UCSD-AML1 (cell line): ENCODE data around the gene PCDH15.
"Not testable (repeated sequence)": the region's sequence is repeated elsewhere in the genome, so short reads cannot be mapped to it uniquely, and the experiment has no call there.

Experiments
- DNase-seq: peaks from one replicate; lab custom pipeline; 2025; ENCODE audit not compliant: unreplicated experiment; lab: John Stamatoyannopoulos, UW

Gene PCDH15

DNA sequence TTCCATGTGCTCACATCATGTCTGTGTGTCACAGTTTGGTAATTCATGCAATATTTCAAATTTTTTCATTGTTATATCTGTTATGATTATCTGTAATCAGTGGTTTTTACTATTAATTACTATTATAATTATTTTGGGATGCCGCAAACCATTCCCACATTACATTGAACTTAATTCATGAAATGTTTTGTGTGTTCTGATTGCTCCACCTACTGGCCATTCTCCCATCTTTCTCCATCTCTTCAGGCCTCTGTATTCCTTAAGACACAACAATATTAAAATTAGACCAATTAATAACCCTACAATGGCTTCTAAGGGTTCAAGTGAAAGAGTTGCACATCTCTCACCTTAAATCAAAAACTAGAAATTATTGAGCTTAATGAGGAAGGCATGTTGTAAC, 398.5 kb downstream of the PCDH15 start:
- DNase-seq = no peak

DNA sequence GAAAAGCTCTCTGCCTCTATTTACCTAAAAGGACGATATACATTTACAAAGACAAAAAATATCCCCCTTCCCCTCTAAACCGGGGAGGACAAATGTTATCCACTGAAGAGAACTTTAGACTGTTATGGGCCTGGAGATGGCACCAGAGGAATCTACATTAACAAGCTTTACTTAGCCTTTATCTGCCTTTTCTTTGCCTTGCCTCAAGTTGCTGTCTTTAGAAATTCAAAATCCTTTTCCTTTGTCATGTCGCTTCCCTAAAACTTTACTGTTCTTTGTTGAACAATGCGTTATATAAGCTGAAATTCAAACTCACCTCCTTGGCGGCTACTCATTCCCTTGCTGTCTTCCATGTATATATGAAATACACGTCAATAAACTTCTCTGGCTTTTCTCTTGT, 405.0 kb downstream of the PCDH15 start:
- no peak for DNase-seq

DNA sequence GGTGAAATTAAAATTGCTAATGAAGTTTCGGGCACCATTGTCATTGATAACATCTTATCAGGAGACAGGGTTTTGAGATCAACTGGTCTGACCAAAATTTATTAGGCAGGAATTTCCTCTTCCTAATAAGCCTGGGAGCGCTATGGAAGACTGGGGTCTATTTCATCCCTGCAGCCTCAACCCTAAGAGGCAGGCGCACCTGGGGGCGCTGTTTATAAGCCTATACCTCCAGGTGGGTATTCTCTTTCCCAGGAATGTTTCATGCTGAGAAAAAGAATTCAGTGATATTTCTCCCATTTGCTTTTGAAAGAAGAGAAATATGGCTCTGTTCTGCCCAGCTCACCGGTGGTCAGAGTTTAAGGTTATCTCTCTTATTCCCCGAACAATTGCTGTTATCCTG, 406.4 kb downstream of the PCDH15 start:
- not testable (repeated sequence) for DNase-seq

DNA sequence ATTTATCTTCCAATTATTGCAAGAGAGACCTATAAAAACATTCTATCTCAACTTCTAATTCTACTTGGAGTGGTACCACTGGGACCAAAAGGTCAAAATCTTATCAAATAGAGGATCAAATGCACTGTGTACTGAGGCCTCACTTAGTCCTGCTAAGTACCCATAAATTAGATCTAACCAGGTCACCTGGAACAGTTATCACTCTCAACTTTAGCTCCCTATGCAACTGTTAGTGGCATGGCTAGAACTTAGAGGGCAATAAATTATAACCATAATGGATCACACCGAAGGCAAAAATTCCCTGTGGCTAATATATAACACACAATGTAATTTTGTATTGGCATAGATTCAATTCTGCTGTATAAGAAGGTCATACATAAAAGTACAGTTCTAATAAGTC, 428.9 kb downstream of the PCDH15 start:
- no peak for DNase-seq

DNA sequence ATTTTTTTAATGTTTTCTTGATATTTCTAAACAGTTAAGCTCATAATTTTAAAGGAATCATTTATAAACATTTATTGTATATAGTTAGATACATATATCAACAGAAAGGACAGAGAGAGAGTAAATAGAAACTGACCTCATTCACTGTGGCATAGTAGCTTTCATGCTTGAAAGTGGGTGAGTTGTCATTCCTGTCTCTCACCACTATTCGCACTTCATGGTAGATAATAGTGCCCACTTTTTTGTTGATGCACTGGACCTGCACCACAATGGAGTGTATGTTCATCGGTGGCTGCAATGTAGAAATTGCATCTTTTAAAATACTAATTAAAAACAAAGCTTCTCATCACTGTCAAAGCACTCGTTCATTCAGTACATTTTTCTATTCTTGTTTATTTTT, 432.0 kb downstream of the PCDH15 start:
- no peak for DNase-seq

DNA sequence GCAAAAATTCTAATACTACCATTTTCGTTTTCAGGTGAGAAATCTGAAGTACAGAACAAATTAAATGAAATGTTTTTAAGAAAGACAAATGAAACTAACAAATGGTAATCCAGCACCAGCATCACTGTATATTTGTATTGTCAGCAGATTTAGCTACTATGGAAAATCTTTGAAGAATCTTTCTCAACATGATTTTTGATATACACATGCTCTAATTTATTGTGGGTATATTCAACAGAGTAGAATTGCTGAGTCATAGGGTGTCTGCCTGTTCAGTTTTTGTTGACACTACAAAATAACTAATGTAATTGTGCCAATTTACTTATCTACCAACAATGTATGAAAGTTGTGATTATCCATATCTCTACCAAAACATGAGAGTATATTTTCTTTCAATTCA, 437.6 kb downstream of the PCDH15 start:
- no peak for DNase-seq

DNA sequence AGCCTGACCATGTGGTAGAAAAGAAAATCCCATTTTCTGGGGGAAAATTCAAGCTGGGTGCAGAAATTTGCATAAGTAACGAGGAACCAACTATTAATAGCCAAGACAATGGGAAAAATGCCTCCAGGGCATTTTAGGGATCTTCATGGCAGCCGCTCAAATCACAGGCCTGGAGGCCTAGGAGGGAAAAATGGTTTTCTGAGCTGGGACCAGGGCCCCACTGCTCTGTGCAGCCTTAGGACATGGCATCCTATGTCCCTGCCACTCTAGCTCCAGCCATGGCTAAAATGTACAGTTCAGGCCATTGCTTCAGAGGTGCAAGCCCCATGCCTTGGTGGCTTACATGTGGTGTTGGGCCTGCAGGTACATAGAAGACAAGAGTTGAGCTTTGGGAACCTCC, 459.0 kb downstream of the PCDH15 start:
- DNase-seq = no peak

DNA sequence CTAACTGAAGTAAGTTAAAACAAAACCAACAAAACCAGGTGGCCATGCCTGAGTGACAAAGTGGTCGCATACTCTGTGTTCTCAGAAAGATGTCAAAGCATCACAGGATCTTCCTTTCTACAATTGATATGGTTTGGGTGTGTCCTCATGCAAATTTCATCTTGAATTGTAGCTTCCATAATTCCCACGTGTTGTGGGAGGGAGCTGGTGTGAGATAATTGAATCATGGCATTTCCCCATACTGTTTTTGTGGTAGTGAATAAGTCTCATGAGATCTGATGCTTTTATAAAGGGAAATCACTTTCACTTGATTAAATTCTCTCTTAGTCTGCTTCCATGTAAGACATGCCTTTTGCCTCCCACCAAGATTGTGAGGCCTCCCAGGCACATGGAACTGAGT, 465.7 kb downstream of the PCDH15 start:
- DNase-seq = no peak

DNA sequence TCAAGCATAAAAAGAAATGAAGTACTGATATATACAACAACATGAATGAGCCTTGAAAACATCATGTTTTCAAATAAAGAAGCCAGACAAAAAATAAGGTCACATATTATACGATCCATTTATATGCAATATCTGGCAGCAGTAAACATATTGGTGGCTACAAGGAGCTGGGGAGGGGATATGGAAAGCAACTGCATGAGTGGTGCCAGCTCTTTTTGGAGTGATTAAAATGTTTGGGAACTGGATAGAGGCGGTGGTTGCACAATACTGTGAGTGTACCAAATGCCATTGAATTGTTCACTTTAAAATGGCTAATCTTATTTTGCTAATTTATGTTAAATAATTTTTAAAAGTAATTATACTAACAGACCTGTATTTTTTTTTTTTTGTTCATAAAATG, 481.7 kb downstream of the PCDH15 start:
- no peak for DNase-seq

DNA sequence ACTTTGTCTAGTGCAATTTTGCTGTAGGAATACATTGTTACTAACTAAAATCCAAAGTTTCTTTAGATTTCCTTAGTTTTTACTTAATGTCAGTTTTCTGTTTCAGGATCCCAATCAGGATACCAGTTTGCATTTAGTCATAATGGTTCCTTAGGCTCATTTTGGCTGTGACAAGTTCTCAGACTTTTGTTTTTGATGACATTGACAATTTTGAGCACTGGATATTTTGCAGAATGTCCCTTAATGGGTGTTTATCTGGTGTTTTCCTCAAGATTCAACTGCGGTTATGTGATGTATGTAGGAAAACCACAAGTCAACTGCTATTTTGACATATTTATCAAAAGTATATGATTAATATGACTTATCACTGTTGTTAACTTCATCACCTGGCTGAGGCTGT, 482.6 kb downstream of the PCDH15 start:
- no peak for DNase-seq

DNA sequence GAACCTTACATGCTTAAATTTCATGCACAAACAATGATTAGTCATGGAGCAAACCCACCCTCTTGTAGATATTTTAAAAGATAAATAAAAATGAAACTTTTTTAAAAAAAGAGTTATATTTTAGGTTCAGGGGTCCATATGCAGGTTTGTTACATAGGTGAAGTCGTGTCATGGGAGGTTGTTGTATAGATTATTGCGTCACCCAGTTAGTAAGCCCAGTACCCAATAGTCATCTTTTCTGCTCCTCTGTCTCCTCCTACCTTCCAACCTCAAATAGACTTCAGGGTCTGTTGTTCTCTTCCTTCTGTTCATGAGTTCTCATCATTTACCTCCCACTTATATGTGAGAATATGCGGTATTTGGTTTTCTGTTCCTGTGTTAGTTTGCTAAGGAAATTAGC, 486.6 kb downstream of the PCDH15 start:
- no peak for DNase-seq

DNA sequence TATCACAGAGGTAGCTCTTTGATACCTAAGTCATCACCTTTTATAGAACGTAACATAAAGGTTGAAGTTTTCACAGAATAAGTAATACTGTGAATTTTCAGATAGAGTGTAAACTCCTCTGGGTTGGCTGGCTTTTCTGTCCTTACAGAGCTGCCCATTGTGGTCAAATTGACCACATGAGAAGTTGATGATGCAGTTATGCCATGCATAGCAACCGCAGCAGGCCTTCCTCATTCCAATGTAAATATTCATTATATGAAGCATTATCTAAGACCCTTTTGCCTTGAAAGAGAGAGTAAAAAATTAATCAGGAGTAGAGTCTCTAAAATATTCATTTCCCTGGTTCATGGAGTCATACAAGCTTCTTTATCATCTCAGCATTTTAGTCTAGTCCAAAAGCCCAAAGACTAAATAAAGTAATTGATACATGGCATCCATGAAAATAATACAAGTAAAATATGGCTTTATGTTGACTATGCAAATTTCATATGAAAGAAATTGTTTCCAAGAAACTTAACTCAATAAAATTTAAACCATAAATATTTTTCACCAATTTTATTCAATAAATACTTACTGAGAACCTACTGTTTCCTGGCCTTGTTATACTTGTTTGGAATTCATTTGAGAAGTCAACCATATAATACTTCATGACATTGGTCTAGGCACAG, 516.4 kb downstream of the PCDH15 start:
- no peak for DNase-seq

DNA sequence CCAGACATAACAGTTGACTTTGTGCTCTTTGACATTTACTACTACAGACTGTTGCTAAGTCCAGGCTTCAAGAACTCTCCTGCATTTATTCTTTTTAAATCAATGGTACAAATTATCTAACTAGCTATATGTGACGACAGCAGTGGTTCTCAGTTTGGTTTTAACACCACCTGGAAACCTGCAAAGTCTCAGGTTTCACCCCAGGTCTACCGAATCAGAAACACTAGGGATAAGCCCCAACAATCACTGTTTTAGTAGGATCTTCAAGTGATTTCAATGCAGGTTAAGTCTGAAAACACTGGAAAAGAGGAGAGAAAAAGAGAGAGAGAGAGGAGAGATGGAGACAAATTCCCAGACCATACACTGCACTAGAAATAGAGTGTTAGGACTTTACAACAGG, 519.0 kb downstream of the PCDH15 start:
- DNase-seq = no peak

DNA sequence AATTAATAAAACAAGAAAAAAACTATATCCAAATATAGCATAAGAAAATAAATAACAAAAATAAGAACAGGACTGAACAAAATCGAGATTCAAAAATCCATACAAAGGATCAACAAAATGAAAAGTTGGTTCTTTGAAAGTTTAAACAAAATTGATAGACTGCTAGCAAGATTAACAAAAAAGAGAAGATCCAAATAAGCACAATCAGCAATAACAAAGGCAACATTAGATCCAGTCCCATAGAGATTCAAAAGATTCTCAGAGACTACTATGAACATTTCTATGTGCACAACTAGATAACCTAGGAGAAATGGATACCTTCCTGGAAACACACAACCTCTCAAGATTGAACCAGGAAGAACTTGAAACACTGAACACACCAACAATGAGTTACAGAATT, 534.6 kb downstream of the PCDH15 start:
- no peak for DNase-seq

DNA sequence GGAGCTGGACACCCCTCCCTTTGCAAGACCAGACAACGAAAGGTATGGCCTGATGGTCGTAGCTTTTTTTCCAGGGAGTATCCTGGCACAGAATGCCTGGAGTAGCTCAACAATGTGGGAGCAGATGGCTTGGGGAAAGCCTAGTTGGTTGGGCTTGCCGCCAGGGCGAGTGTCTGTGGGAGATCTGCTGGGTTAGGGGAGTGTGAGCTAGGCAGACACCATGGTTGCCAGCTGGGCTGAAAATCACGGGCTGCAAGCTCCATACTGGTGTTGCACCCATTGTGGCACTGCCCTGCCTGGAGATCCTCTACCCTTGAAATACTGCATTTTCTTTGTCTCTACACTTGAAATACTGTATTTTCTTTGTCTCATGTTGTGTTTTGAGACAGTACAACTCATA, 538.3 kb downstream of the PCDH15 start:
- no peak for DNase-seq

DNA sequence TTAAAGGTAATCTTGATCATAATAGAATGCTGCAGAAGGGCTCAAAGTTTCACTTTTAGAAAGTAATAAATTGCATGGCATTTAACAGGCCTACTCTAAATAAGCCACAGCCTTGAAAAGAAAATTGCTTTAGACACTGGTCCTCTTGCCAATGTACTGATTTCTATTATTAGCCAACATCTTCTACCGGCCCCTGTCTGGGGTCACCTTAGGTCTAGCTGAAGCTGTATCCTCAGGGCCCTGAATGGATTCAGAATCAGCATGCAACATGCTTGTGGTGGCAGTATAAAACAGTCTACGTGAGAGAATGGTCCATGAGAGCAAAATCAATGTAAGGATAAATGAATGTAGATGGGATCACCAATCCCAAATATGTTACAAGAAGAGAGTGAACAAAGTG, 541.9 kb downstream of the PCDH15 start:
- DNase-seq = no peak

DNA sequence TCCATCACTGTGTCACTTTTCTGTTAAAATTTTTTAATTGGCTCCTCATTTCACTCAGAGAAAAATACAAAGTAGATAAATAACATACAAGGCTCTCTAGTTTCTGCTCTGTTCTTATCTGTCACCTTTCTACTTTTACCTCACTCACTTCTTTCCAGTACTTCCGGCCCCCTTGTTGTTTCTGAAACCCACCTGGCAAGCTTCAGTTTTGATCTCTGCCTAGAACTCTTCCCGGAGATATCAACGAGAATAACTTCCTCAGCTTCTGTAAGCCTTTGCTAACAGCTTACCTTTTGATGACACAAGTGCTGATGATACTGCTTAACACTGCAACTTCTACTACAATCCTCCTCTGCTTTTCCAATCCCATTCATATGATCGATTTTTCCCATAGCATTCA, 566.2 kb downstream of the PCDH15 start:
- DNase-seq = no peak

DNA sequence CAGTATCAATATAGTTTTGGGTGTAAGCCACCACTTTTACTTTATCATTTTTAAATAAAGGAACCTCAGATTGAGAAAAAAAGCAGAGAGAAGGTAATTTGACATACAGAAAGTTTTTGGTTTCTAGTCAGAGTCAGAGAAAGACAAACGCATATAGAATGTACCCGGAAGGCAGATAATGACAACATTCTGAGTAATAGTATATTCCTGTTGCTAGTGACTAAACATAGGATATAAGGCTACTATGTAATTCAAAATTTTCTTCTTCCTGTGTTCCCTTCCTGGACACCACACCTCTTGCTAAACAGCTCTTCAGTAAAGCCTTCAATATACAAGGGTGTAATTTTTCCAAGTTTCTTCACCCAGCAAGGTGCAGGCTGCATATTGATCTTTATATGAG, 597.6 kb downstream of the PCDH15 start:
- no peak for DNase-seq

DNA sequence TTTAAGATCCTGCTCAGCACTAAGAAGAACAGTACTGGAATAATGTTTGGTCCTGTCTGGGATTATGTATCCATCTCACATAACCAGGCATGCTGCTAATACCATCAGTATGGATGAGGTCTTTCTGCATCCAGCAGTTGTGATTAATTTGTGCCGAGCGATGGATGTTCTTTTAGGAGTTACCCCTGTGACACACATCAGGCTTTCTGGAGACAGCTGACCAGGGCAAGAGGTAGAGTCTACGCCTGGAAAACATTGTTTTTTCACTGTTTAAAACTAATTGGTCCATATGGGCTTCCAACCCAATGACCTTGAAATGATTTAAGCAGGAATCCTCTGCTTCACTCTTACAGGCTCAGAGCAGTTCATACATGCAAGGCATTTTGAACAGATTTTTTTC, 603.0 kb downstream of the PCDH15 start:
- DNase-seq = no peak

DNA sequence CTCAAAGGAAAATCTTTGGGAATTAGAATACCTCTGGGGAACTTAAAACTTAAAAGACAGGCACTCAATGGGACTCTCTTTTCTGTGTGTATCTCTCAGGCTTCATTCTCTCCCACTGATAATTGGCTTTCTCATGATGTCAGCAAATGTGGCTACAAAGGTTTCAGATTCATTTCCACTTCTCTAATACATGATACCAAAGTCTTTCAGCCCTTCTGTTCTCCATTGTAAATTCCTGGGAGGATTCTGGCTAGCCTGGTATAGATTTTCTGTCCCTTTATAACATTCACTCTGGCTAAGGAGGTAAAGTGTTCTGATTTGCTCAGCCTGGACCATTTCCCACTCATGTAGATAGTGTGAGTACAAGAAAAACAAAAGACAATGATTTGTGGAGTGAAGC, 606.2 kb downstream of the PCDH15 start:
- DNase-seq = no peak

DNA sequence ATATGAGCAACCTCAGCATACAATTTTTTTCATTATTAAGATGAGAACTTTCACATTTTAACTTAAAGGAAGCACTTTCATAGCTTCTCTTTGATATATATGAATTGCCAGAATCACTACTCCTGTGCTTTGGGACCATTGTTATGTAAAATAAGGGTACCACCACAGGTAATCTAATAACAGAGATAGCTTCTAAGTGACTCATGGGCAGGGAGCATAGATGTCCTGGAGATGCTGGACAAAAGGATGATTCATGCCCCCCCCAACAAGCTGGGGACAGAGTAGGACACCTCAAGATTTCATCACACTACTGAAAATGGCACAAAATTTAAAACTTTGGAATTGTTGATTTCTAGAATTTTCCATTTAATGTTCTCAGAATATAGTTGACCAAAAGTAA, 641.1 kb downstream of the PCDH15 start:
- no peak for DNase-seq

DNA sequence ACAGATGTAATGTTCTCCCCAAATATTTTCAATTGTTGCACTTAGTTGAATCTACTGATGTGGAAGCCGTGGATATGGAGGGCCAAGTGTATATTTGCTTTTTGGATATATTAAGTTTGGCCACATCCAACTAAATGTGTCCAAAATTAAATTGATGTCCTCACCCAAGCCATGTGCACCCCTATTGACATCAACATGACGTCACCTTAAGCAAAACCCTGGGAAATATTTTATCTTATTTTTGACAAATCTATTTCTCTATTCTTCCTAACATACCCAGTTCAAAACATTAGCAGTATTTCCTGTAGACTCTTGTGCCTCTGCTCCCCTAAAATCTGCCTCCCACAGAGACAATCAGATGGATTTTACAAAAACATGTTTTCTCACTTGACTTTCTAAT, 652.5 kb downstream of the PCDH15 start:
- no peak for DNase-seq

DNA sequence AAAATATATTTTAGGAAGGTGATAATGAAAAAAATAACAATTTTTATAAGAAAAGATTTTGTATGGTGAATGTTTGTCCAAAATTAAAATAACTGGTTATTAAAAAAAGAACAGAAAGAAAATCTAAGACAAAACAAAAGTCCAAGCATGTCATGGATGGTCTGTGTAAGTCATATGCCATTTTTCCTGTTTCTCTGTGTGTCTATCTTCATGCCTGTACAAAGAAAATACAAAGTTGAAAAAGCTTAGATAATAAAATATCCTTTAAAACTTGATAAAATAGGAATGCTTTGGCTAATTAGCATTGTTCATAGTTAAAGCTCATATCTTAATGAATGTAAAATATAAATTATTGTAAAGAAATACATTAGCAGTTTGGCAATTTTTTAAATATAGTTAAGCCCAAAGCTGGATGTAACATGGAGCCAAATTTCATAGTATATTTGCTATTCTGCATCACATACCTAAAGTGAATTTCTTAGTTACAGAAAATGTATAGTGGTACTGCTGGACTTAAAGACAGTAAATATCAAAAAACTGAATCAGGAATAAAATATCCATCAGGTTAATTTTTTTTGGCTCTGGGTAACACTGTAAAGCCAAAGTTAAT, 661.1 kb downstream of the PCDH15 start:
- DNase-seq = no peak
